ENCODE results near the gene PARP12.

The PARP12 gene

GRCh38 chr7:139998572-139998971 lies 64.2 kb downstream of the PARP12 start:
- no peak for DNase-seq (ENCODE audit: low read depth in 2 of 2)
- no peak for TF ChIP-seq CTCF (IDR thresholded peaks at IDR 0.05; ENCODE audit: low read depth, low read length)
- H3K4me3 ChIP-seq (replicated peaks in 1 of 2; ENCODE audit: low read depth in 2 of 2, low read length in 2 of 2): no peak overlapping the region

- TF ChIP-seq CTCF (IDR thresholded peaks at IDR 0.05; ENCODE audit: low read depth, low read length): no peak
- H3K4me3 ChIP-seq (replicated peaks in 1 of 2; ENCODE audit: low read depth in 2 of 2, low read length in 2 of 2): no peak overlapping the region
- DNase-seq (ENCODE audit: low read depth in 2 of 2): peak; percentile 43 to 79
Measured at GRCh38 chr7:139995017-139995915, 67.5 kb downstream of the PARP12 start.

GRCh38 chr7:139994356-139994755 lies 68.4 kb downstream of the PARP12 start:
- H3K4me3 ChIP-seq (replicated peaks in 1 of 2; ENCODE audit: low read depth in 2 of 2, low read length in 2 of 2): no peak overlapping the region
- TF ChIP-seq CTCF (IDR thresholded peaks at IDR 0.05; ENCODE audit: low read depth, low read length): no peak
- DNase-seq (ENCODE audit: low read depth in 2 of 2): no peak

- TF ChIP-seq CTCF (IDR thresholded peaks at IDR 0.05; ENCODE audit: low read depth, low read length): no peak
- no peak overlapping the region for H3K4me3 ChIP-seq (replicated peaks in 1 of 2; ENCODE audit: low read depth in 2 of 2, low read length in 2 of 2)
- DNase-seq (ENCODE audit: low read depth in 2 of 2): no peak
Measured at GRCh38 chr7:139993592-139993991, 69.2 kb downstream of the PARP12 start.

- H3K4me3 ChIP-seq (replicated peaks in 1 of 2; ENCODE audit: low read depth in 2 of 2, low read length in 2 of 2): no peak overlapping the region
- no peak for DNase-seq (ENCODE audit: low read depth in 2 of 2)
- no peak for TF ChIP-seq CTCF (IDR thresholded peaks at IDR 0.05; ENCODE audit: low read depth, low read length)
Measured at GRCh38 chr7:139993169-139993568, 69.6 kb downstream of the PARP12 start.

- H3K4me3 ChIP-seq (replicated peaks in 1 of 2; ENCODE audit: low read depth in 2 of 2, low read length in 2 of 2): no peak overlapping the region
Measured at GRCh38 chr7:139992353-139993044, 70.3 kb downstream of the PARP12 start.

More at GRCh38 chr7:139992353-139993044, 70.3 kb downstream of the PARP12 start:
- TF ChIP-seq CTCF (IDR thresholded peaks at IDR 0.05; ENCODE audit: low read depth, low read length): no peak
- DNase-seq (ENCODE audit: low read depth in 2 of 2): no peak

All from cardiac fibroblast (primary cell).